ENCODE measurements around the gene TGM4.

DNA sequence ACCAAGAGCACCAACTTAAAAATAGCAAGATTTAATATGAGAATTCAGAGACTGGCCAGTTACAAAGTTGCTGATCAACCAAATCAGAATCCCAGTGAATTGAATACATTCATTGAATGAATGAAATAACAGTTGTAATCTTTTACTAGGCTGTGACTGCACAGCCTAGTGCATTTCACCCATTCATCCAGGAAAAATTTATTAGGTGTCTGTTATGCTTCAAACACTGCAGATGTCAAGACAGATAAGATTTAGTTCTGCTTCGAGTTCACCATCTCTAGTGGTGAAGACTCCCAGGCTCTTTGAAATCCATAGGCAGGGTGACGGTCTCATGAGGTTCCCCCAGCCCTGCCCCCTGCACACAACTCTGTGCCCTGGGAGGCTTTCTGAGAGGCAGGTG is 28.9 kb downstream of the TGM4 start:
- TF ChIP-seq ZNF274 (IDR thresholded peaks at IDR 0.05; ENCODE audit: insufficient read depth, insufficient read length), result no peak
- TF ChIP-seq, protein P1, sequence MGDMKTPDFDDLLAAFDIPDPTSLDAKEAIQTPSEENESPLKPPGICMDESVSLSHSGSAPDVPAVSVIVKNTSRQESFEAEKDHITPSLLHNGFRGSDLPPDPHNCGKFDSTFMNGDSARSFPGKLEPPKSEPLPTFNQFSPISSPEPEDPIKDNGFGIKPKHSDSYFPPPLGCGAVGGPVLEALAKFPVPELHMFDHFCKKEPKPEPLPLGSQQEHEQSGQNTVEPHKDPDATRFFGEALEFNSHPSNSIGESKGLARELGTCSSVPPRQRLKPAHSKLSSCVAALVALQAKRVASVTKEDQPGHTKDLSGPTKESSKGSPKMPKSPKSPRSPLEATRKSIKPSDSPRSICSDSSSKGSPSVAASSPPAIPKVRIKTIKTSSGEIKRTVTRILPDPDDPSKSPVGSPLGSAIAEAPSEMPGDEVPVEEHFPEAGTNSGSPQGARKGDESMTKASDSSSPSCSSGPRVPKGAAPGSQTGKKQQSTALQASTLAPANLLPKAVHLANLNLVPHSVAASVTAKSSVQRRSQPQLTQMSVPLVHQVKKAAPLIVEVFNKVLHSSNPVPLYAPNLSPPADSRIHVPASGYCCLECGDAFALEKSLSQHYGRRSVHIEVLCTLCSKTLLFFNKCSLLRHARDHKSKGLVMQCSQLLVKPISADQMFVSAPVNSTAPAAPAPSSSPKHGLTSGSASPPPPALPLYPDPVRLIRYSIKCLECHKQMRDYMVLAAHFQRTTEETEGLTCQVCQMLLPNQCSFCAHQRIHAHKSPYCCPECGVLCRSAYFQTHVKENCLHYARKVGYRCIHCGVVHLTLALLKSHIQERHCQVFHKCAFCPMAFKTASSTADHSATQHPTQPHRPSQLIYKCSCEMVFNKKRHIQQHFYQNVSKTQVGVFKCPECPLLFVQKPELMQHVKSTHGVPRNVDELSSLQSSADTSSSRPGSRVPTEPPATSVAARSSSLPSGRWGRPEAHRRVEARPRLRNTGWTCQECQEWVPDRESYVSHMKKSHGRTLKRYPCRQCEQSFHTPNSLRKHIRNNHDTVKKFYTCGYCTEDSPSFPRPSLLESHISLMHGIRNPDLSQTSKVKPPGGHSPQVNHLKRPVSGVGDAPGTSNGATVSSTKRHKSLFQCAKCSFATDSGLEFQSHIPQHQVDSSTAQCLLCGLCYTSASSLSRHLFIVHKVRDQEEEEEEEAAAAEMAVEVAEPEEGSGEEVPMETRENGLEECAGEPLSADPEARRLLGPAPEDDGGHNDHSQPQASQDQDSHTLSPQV (IDR thresholded peaks at IDR 0.05), result no peak
- TF ChIP-seq POLR2A (IDR thresholded peaks at IDR 0.05; ENCODE audit: low read depth, low read length), result no peak
- TF ChIP-seq, protein P2, sequence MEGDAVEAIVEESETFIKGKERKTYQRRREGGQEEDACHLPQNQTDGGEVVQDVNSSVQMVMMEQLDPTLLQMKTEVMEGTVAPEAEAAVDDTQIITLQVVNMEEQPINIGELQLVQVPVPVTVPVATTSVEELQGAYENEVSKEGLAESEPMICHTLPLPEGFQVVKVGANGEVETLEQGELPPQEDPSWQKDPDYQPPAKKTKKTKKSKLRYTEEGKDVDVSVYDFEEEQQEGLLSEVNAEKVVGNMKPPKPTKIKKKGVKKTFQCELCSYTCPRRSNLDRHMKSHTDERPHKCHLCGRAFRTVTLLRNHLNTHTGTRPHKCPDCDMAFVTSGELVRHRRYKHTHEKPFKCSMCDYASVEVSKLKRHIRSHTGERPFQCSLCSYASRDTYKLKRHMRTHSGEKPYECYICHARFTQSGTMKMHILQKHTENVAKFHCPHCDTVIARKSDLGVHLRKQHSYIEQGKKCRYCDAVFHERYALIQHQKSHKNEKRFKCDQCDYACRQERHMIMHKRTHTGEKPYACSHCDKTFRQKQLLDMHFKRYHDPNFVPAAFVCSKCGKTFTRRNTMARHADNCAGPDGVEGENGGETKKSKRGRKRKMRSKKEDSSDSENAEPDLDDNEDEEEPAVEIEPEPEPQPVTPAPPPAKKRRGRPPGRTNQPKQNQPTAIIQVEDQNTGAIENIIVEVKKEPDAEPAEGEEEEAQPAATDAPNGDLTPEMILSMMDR (IDR thresholded peaks at IDR 0.05 in 2 of 3, conservative IDR thresholded peaks at IDR 0.05 in 1 of 3; ENCODE audit: control insufficient read depth in 2 of 3, extremely low read depth in 1 of 3, insufficient read depth in 1 of 3, low read depth in 3 of 3, low read length in 3 of 3), result no peak
- no peak for TF ChIP-seq CREB1 (IDR thresholded peaks at IDR 0.05; ENCODE audit: low read depth)
- TF ChIP-seq TAF1 (IDR thresholded peaks at IDR 0.05; ENCODE audit: borderline replicate concordance, low read depth, low read length), result no peak
- TF ChIP-seq GABPA (IDR thresholded peaks at IDR 0.05; ENCODE audit: low read depth), result no peak

Measured in GM12878 (cell line).